IPS-11a (cell line): Measurements from ENCODE around the gene UACA.

ENCODE experiments used
- H3K4me3 ChIP-seq: one replicate; pipeline ENCODE4 v1.5.1; 2013; ENCODE audit warnings: low read depth, low read length, control low read depth

The UACA gene

GRCh38 chr15:70715840-70716485 is 47.4 kb downstream of the UACA start:
- no peak overlapping the region for H3K4me3 ChIP-seq

DNA sequence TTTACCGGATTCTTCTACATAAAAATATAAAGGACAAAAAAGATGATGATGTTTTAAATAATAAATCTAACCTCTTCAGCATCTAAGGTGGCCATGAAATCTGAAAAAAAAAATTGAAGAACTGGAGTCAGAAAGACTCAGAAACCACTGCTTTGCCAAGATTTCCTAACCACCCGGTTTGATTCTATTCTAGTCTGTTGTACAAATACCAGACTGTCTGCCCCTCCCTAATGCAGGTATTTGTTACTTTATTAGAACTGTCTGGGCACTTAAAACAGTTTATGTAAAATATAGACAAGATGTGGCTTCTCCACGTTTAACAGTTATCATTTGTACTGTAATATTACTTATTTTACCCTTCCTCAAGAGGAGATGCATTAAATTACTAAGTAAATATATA is 48.8 kb downstream of the UACA start:
- no peak overlapping the region for H3K4me3 ChIP-seq

DNA sequence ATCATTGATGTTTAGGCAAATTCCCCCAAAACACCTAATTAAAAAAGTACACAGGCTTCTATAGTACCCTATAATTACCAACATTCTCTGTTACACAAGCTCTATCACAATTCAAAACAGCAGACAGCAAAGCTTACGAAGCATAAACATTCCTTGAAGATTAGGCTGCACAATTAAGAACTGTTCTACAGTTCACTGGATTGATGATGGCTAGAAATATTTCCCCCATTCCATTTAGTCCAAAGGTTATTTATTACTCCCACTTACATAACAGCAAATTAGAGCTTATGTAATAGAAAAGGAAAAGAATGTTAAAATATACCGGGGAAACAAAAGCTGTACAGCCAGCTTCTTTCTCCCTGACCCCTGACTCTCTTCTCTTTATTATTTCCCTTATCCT is 49.3 kb downstream of the UACA start:
- no peak overlapping the region for H3K4me3 ChIP-seq

- no peak overlapping the region for H3K4me3 ChIP-seq
Measured at GRCh38 chr15:70712271-70712670, 51.1 kb downstream of the UACA start.

DNA sequence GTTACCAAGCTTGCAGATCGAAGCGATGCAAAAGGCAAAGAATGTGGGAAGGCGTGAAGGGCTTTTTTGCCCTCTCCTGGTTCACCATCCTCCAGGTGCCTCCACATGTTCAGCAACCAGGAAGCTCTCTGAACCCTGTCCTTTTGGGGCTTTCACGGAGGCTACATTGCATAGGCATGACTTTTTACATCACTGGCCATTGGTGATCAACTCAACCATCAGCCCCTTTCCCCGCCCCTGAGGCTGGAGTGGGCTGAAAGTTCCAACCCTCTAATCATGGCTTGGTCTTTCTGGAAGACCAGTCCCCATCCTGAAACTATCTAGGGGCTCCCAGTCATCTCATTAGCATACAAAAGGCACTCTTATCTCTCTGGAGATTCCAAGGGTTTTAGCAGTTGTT is 52.6 kb downstream of the UACA start:
- H3K4me3 ChIP-seq = no peak overlapping the region

GRCh38 chr15:70708839-70709238 is 54.5 kb downstream of the UACA start:
- no peak overlapping the region for H3K4me3 ChIP-seq

DNA sequence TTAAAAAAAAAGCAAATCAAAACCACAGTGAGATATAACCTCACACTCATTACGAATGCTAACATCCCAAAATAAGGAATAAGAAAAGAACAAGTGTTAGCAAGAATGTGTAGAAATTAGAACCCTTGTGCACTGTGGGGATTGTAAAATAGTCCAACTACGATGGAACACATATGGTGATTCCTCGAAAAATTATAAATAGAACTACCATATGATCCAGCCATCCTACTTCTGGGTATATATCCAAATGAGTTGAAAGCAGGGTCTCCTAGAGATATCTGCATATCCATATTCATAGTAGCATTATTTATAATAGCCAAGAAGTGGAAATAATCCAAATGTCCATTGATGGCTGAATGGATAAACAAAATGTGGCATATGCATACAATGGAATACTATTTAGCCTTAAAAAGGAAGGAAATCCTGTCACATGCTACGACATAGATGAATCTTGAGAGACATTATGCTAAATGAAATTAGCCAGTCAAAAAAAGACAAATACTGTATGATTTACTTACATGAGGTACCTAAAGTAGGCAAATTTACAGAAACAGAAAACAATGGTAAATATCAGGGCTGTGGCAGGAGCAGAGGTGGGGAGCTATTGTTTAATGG is 55.6 kb downstream of the UACA start:
- H3K4me3 ChIP-seq = no peak overlapping the region

- no peak overlapping the region for H3K4me3 ChIP-seq
Measured at GRCh38 chr15:70704731-70705130, 58.6 kb downstream of the UACA start.

DNA sequence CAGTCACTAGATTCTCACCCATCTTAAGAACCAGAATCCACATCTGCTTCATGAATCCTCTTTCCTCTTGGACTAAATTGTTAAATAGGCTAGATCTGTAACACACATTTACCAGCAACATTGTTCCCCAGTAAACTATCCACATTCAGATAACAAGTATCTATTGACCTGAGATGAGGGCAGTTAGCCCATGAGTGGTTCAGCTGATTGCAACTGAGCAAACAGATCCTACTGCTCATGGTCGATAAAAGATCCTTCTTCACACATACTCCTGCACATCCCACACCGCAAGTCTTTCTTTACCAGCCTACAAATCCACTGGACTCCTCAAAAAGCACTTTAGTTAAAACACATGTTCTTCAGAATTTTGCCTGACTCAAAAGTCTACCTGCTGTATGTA is 59.2 kb downstream of the UACA start:
- H3K4me3 ChIP-seq = no peak overlapping the region

DNA sequence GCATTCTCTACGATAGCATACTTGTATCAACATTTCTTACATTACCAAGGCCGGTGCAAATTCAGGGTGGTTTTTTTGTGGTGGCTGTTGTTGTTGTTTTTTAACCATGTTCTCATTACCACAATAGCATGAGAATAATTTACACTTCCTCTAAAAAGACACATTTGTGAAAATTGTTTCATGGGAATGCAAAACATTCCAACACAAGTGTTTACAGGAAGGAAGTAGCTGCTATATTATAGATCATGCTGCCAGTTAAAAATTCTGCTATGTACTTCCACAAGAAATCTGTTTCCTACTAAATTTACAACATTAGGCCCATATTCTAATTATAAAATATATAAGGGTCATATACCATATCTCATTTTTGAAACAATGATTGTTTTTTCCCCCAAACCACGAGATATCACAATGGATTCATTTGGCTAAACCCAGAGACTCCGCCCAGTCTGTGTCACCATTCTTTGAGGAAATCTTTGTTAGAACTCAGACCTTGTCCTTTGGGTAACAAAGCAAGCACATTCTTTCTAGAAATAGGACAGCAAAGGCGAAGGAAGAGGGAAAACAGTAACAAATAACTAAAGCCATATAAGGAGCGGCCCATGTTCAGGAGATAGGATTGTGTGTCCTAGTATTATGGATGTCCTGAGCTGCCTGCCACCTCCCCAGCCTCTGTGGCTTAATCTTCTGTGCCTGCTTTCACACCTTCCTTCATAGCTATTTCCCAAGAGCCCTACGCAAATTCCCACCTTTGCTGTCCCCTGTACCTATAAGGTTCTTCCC is 60.1 kb downstream of the UACA start:
- H3K4me3 ChIP-seq = no peak overlapping the region

DNA sequence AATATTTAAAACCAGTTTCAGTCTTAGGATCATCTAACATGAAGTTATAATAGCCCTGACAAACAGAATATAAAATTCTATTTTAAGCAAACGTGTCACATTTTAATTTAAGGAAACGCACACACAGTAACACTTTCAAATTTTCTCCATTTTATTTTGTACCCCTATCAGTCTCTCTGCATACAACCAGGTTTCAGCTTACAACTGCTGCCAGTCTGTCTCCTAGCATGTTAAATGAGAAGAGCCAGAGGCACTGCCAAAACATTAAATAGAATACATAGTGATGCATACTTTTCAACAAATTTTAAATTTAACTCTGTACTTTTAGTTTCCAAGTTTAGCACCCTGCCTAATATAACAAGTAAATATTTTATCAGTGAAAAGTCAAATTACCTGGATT is 60.8 kb downstream of the UACA start:
- H3K4me3 ChIP-seq = no peak overlapping the region

GRCh38 chr15:70701891-70702568 is 61.3 kb downstream of the UACA start:
- no peak overlapping the region for H3K4me3 ChIP-seq

DNA sequence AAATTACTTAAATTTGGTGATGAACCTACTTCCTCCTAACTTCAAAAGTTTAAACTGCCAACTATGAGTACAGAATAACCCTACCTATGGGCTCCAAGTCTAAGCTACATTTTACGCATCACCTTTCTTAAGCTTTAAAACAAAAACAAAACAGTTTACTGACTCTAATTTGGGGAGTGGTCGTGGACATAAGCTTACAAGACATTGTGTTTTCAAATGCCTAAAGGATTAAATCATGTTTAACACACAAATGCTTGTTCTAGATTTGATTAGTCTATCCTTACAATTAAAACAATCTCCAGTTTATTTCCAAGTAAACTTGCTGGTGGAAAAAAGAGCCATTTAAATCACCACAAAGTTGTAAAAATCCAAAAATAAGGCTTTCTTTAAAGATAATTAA is 62.2 kb downstream of the UACA start:
- H3K4me3 ChIP-seq = no peak overlapping the region

DNA sequence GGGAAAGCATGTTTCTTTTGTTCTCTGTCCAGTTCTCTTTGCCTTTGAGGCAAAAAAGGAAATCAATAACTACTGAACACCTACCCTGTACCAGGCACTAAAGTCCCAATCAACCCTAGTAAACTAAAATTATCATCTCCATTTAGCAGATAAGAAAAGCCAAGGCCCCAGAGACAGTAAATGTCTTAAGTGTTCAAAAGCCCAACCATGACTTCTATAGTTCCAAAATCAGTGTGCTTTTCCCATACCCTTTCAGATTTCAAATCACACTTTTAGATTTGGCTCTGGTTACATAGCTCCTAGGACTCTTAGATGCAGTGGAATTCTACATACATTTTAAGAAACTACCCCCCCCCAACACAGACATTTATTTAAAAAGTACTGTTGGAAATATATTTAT is 63.5 kb downstream of the UACA start:
- H3K4me3 ChIP-seq = no peak overlapping the region

DNA sequence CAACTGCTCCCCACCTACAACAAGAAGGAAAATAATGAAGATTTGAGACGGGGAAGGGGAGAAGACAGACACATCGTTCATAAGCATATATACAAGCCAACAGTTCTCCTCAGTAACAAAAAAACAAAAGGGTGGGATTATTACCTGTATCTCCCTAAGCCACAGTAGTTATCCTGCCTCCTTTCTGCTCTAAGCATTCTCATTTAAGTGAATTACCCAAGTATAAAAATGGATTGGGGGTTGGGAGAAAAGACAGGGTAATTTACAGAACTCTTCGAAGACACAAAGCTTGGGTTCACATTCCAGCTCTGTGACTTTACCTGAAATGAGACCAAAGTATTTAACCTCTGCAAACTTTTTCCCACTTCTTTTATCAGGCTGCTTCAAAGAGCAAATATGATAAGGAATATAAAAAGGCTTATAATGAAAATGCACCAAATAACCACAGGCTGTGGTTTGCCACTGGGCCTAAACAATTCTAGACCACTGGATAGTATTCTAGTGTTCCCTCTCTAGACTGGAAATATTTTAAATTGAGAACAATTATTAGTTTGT is 64.4 kb downstream of the UACA start:
- no peak overlapping the region for H3K4me3 ChIP-seq

DNA sequence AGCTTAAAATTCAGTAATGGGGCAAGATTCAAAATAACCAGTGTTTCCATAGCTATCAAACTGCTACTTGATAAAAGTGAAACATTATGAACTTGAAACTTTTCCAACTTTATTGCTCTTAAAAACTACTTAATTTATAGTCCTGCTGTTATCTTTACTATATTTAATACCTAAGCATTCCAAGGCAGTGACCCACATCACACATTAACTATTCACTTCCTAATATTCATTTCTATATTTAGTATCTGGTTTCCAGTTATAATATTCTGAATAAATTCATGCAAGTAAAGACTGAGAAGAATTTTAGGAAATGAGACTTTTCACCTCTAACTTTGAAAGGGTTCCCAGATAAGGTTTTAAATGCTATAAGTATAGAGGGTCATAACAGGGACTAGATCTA is 64.9 kb downstream of the UACA start:
- H3K4me3 ChIP-seq = no peak overlapping the region

DNA sequence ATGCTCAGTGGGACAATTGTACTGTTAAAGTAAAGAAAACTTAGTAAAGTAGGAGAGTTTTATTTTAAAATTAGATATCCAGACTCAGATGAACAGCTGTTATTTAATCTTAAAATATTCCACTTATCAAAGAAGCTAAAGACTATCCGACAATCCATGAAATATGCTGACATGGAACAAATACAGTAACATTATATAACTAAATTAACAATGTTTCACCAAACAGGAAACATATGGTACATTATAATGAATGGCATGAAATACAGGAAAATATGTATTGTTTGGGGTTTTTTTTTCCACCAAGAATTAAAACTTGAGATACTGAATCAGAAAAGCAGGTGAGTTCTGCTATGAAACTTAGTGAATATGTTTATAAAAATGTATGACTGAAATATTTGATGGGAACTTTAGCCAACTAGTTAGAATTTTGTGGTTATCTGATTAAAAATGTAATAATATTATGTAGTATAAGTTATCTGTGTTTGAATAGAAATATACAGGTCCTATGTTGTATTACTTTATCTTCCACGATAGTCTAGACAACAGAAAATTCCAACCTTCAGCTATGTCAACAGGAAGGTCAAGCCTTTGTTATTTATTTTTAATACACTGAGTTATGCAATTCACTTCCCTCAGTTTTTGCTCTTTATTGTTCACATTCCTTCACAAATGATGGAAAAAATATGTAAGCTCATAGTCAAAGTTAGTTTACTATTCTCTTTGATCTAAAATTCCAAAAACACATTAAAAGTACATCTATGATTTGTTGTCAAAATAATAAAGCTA is 72.7 kb downstream of the UACA start:
- no peak overlapping the region for H3K4me3 ChIP-seq

DNA sequence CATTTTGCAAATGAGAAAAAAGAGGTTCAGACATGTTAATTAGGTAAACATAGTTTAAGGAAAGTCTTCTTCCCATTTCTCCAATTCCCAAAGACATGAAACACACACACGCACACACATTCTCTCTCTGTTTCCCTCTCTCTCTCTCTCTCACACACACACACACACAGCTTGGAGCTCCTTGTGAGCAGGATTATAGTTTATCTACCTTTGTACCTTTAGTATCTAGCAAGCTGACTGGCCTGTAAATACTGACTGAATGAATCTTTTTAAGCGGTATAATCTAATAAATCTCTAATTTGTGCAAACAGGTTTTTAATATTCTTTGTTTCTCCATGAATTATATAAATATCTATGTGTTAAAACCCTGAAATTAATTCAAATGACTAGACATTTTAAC is 73.3 kb downstream of the UACA start:
- no peak overlapping the region for H3K4me3 ChIP-seq

DNA sequence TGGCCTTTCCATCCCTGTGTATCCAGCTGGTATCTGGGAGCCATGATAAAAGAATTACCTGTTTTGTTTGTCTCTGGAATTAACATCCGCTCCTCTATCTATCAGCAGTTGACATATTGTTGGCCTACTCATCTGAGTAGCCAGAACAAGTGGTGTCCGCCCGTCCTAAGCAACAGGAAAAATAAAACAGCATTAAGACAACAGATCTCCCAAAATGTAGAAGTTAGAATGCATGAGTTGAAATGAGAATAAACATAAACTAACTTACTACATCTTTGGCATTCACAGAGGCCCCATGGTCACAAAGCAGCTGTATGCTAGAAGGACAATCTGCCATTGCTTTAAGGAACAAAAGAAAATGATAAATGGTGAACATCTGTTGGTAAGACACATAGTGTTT is 75.9 kb downstream of the UACA start:
- no peak overlapping the region for H3K4me3 ChIP-seq

DNA sequence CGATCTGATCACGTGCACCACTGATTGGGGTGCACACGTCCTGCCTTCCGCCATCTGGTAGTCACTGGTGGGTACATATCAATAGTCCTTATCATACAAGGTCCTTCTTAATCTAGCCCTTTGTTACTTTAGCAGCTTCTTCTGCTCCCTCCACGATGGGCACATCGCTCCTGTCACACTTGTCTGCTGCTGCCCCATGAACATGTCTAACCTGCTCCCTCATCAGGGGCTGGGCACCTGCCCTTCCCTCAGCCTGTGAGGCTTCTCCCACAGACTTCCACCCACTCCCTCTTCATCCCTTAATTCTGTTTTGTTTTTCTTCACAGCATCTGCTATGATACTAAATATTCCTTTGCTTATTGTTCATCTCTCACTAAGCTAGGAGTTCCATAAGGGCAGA is 82.5 kb downstream of the UACA start:
- H3K4me3 ChIP-seq = no peak overlapping the region

DNA sequence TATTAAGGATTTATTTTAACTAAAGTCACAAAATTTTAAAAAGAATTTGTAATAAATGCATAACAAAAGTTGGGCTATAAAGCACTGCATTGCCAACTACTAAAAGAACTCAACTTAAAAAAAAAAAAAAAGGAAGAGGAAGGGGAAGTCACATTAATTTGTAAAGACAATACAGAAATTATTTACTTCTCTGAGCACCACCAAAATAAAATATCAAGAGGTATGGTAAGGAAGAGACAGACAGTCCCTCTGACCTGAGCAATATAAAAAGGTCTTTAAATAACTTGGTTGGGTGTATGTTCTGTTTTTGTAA is 83.5 kb downstream of the UACA start:
- H3K4me3 ChIP-seq = no peak overlapping the region
